GM12891 (cell line): ENCODE results near the gene MIA. TPM values are rescaled to one million over a fixed set of nuclear protein-coding genes. Genes with fewer than 3 reads are reported as not detected.
"Not testable (repeated sequence)": the region's sequence is repeated elsewhere in the genome, so short reads cannot be mapped to it uniquely, and the experiment has no call there.

Experiments
- DNase-seq: peaks from one replicate; pipeline ENCODE4 v3.0.0; 2011; ENCODE audit warnings: low spot score; ENCODE audit not compliant: insufficient read length
- FAIRE-seq: peaks from 2 replicates; lab custom pipeline; 2011; peaks lifted over from hg19 to GRCh38; lab: Jason Lieb, UNC
- PAX5 ChIP-seq: IDR thresholded peaks from 2 replicates; pipeline ENCODE4 v1.6.1; 2011; ENCODE audit warnings: low read length, moderate library complexity, mild to moderate bottlenecking; ENCODE audit not compliant: insufficient read depth, severe bottlenecking
- POLR2A ChIP-seq: IDR thresholded peaks from 2 replicates; pipeline ENCODE4 v1.6.1; 2011; ENCODE audit warnings: low read depth, low read length, control low read depth
- POLR2AphosphoS5 ChIP-seq: IDR thresholded peaks from 2 replicates; pipeline ENCODE4 v1.6.1; 2011; ENCODE audit warnings: low read depth, low read length, control low read depth
- POU2F2 ChIP-seq: IDR thresholded peaks from 2 replicates; pipeline ENCODE4 v1.6.1; 2011; ENCODE audit warnings: low read depth, mild to moderate bottlenecking, control low read depth, low read length, moderate library complexity
- SPI1 ChIP-seq: IDR thresholded peaks from 2 replicates; pipeline ENCODE4 v1.6.1; 2011; ENCODE audit warnings: low read depth, low read length, control low read depth
- TAF1 ChIP-seq: IDR thresholded peaks from 2 replicates; pipeline ENCODE4 v1.6.1; 2011; ENCODE audit warnings: low read depth, low read length, control low read depth
- polyA plus RNA-seq: library from polyadenylated mRNA; unstranded; fragments of >200 nt; gene quantifications from one replicate; pipeline ENCODE4 v1.2.1, GENCODE V29; 2012; ENCODE audit warnings: low read depth, missing spikeins, inconsistent platforms; ENCODE audit not compliant: missing spikeins

The MIA gene
- polyA plus RNA-seq, result 1.9 TPM

DNA sequence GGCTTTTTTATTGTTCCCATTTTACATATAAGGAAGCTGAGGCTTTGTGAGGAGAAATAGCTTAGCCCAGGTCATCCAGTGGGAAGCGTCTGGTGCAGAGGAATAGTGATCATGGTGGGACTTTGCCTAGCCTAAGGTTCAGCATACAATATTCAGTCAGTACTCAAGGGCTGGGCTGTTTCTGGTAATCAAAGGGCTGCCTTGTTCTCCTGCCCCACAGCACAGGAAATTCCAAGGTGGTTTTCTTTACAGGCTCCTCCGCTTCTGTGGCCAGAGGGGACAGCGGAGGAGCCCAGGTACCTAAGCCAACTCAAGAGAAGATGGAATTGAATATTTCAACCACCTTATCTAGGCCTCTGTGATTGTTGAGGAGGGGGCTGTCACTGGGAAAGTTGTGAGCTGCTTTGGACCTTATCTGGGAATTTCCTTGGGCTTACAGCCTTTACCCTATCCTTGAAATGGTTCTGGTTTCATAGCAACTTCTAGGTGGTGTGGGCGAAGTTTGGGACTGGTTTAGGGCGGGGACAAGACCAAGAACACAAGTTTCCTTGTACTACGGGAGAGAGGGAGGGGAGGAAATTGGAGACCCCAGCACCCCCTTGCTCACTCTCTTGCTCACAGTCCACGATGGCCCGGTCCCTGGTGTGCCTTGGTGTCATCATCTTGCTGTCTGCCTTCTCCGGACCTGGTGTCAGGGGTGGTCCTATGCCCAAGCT, at the start of gene MIA:
MIA (plus strand) TSS at position 606 of the 716 bp plus-strand sequence; CDS start at position 628, 22 bp downstream.
- no peak for DNase-seq
- FAIRE-seq, result no peak
- TF ChIP-seq POLR2AphosphoS5 (no peak), TAF1 (no peak), POU2F2 (no peak), PAX5 (no peak), SPI1 (no peak), POLR2A (no peak)

DNA sequence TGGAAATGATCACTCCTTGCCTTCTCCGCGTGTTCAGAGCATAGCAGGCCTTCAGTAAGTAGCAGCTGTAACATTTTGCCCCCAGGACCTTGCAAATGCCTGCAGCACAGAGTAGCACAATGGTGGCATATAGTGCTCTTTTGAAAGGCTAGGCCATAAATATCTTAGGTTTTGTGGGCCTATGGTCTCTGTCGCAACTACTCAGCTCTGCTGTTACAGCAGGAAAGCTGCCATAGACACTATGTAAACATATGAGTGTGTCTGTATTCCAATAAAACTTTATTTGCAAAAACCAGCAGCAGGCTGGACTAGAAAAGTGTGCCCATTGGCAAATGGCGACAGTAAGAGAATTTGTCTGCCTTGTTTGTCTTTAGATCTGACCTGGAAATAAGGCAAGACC, 49.0 kb upstream of the MIA start:
- FAIRE-seq (no peak), DNase-seq (no peak)
- TF ChIP-seq TAF1, result no peak
- no peak for TF ChIP-seq POU2F2
- no peak for TF ChIP-seq PAX5
- TF ChIP-seq POLR2A, result no peak
- TF ChIP-seq SPI1, result no peak
- no peak for TF ChIP-seq POLR2AphosphoS5

DNA sequence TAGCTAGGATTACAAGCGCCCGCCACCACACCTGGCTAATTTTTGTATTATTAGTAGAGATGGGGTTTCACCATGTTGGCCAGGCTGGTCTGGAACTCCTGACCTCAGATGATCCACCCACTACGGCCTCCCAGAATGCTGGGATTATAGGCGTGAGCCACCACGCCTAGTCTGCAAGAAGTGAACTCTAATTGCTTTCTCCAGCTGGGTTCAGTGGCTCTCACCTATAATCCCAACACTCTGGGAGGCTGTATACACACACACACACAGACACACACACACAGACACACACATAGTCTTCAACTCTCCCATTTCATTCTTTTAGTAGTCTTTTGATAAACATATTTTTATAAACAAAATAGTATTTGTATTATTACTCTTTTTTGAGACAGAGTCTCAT, 45.3 kb upstream of the MIA start:
- DNase-seq, FAIRE-seq: not testable (repeated sequence)

DNA sequence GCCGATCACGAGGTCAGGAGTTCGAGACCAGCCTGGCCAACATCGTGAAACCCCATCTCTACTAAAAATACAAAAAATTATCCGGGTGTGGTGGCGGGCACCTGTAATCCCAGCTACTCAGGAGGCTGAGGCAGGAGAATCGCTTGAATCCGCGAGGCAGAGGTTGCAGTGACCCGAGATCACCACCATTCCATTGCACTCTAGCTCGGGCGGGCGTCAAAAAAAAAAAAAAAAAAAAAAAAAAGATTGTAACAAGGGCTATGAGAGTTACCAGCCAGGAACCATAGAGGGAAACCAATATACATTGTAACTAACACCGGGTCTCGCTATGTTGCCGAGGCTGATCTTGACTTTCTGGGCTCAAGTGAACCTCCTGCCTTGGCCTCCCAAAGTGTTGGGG, 43.0 kb upstream of the MIA start:
- FAIRE-seq, DNase-seq: not testable (repeated sequence)

DNA sequence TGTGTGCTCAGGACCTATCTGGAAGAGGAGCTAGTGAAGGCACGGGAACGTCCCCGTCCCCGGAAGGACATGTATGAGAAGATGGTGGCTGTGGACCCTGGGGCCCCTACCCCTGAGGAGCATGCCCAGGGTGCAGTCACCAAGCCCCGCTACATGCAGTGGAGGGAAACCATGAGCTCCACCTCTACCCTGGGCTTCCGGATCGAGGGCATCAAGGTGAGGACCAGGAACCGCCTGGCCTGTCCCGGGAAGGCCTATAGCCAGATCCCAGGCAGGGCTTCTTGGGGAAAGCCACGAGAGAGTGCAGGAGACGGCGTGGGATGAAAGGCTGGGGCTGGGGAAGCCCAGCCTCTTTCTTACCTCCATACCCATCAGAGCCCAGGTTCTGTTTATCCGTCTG, 42.2 kb upstream of the MIA start:
- FAIRE-seq, result no peak
- TF ChIP-seq PAX5 (no peak), POLR2A (no peak), POU2F2 (no peak), SPI1 (no peak), POLR2AphosphoS5 (no peak), TAF1 (no peak)
- DNase-seq, result no peak

DNA sequence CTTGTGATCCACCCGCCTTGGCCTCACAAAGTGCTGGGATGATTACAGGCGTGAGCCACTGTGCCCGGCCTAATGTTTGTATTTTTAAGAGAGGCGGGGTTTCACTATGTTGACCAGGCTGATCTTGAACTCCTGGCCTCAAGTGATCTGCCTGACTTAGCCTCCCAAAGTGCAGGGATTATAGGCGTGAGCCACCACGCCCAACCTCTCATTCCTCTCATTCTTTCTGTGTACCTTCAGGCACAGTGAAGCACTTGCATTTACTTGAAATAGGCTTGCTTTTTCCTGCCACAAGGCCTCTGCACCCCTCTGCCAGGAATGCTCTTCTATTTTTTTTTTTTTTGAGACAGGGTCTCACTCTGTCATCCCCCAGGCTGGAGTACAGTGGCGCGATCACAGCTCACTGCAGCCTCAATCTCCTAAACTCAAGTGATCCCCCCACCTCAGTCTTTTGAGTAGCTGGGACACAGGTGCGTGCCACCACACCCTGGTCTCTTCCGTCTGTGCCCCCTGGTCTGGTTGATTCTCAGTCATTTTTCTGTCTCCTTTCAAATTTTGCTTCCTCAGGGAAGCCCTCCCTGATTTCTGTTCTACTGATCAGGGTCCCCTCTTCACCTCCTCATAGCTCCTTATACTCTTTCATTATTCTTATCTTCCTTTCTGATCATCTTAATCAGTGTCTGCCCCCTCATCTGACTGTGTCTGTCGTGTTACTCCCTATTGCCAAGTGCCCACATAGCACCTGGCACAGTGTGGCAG, 40.1 kb upstream of the MIA start:
- TF ChIP-seq TAF1 (no peak), PAX5 (no peak), SPI1 (no peak), POU2F2 (no peak), POLR2A (no peak)
- FAIRE-seq, result no peak
- no peak for DNase-seq

DNA sequence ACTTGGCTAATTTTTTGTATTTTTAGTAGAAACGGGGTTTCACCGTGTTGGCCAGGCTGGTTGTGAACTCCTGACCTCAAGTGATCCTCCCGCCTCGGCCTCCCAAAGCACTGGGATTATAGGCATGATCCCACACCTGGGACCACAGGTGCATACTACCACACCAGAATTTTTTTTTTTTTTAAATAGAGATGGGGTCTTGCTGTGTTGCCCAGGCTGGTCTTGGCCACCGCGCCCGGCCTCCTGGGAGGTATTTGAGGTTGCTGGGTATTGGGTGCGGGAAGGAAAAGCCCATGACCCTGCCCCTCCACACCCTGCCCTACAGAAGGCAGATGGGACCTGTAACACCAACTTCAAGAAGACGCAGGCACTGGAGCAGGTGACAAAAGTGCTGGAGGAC, 38.7 kb upstream of the MIA start:
- DNase-seq, result no peak
- no peak for FAIRE-seq
- TF ChIP-seq SPI1, result no peak
- TF ChIP-seq TAF1, result no peak
- no peak for TF ChIP-seq POLR2A
- TF ChIP-seq POU2F2, result no peak
- TF ChIP-seq POLR2AphosphoS5, result no peak
- TF ChIP-seq PAX5, result no peak

DNA sequence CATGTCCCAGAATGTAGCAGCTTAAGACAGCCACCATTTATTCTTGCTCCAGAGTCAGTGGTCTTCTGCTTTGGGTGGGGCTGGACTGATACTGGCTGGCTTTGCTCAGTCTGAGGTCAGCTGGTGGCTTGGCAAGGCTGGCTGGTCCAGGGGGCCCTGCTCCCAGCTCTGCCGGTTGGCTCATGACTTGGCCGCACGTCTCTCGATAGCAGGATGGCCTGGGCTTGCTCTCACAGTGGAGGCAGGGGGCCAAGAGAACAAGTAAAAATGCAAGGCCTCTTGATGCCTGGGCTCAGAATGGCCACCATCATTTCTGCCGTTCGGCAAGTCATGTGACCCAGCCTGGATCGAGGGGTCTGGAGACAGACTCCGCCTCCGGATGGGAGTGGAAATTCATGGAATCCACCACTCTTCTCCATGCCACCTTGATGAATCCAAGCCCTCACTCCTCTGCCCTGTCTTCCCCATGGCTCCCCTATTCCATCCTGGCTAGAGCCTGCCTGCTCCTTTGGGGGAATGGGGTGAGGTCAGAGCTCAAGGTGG, 38.1 kb upstream of the MIA start:
- no peak for DNase-seq
- TF ChIP-seq SPI1, result no peak
- no peak for TF ChIP-seq POLR2AphosphoS5
- TF ChIP-seq POU2F2, result no peak
- no peak for TF ChIP-seq TAF1
- TF ChIP-seq PAX5, result no peak
- TF ChIP-seq POLR2A, result no peak

DNA sequence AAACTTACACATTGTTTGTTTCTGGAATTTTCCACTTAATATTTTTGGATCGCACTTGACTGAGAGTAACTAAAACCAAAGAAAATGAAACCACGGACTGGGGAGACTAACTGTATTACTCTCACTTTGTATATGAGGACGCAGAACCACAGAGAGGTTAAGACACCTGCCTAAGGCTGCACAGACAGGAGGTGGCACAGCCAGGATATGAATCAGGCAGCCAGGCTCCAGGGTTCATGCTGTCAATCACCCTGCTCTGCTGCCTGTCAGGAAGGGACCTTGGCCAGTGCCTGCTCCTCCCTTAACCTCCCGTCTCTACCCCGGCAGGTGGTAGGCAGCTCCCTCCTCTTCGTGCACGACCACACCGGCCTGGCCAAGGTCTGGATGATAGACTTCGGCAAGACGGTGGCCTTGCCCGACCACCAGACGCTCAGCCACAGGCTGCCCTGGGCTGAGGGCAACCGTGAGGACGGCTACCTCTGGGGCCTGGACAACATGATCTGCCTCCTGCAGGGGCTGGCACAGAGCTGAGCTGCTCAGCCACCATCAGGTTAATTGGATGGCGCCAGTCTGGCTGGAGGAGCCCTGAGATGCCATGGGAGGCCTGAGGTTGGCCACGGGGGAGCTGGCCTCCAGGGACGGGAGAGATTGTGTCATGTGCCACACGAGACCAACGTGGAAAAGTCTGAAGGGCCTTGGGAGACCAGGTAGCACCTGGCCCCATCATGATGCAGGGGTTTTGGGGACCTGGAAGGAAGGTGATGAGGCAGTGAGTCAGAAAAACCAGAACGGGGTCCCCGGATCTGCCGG, 36.1 kb upstream of the MIA start:
- DNase-seq (no peak), FAIRE-seq (no peak)
- TF ChIP-seq POU2F2 (no peak), PAX5 (no peak), POLR2AphosphoS5 (no peak), SPI1 (no peak), TAF1 (no peak), POLR2A (no peak)

More for the DNA sequence above, 38.1 kb upstream of the MIA start:
- FAIRE-seq, result no peak
